Neutrophil (primary cell): ENCODE measurements around the gene RNF141.

Source experiments
- H3K27ac ChIP-seq: fragments of 200-600 bp; sonication (generic); 2 replicates; pipeline ENCODE4 v1.5.1; 2016; ENCODE audit warnings: mild to moderate bottlenecking, moderate library complexity
- H3K27me3 ChIP-seq: fragments of 200-600 bp; sonication (generic); 2 replicates; pipeline ENCODE4 v1.6.0; 2016; ENCODE audit warnings: mild to moderate bottlenecking
- H3K36me3 ChIP-seq: fragments of 200-600 bp; sonication (generic); 2 replicates; pipeline ENCODE4 v1.5.1; 2017
- H3K4me1 ChIP-seq, 2 experiments: fragments of 200-600 bp in 1 of 2; sonication (generic) in 1 of 2; 1 replicate in 1 of 2; 2 replicates in 1 of 2; pipeline versions ENCODE4 v1.5.1 to v1.6.1; 2013 to 2016; ENCODE audit warnings: low read depth in 1 of 2, low read length in 1 of 2, mild to moderate bottlenecking in 1 of 2, moderate library complexity in 1 of 2; ENCODE audit not compliant: control insufficient read depth in 1 of 2, insufficient read depth in 1 of 2
- H3K4me3 ChIP-seq, 2 experiments: fragments of 200-600 bp in 1 of 2; sonication (generic) in 1 of 2; 1 replicate in 1 of 2; 2 replicates in 1 of 2; pipeline ENCODE4 v1.5.1; 2013 to 2016; ENCODE audit warnings: low read depth in 1 of 2, low read length in 1 of 2, mild to moderate bottlenecking in 1 of 2, moderate library complexity in 1 of 2
- H3K9me3 ChIP-seq: fragments of 200-600 bp; sonication (generic); 2 replicates; pipeline ENCODE4 v1.5.1; 2016
- CTCF ChIP-seq: fragments of 200-600 bp; sonication (generic); IDR thresholded peaks from 2 replicates; pipeline ENCODE4 v1.5.1; 2016; ENCODE audit warnings: antibody characterized with exemption

The RNF141 gene

GRCh38 chr11:10518123-10518522 lies 22.9 kb downstream of the RNF141 start:
- no peak for TF ChIP-seq CTCF
- no peaks in the 10 kb centered on the region for H3K4me1 ChIP-seq
- H3K9me3 ChIP-seq = no peaks in the 10 kb centered on the region
- no peak overlapping the region for H3K27ac ChIP-seq
- H3K4me3 ChIP-seq = no peak overlapping the region
- H3K36me3 ChIP-seq = peaks cover 79% of the 10 kb centered on the region
- H3K27me3 ChIP-seq = no peaks in the 10 kb centered on the region

- Histone ChIP-seq H3K27me3 (no peaks in the 10 kb centered on the region), H3K4me3 (no peak overlapping the region), H3K4me1 (no peaks in the 10 kb centered on the region), H3K9me3 (no peaks in the 10 kb centered on the region), H3K36me3 (peaks cover 72% of the 10 kb centered on the region), H3K27ac (peak overlapping the region; percentile 49)
- no peak for TF ChIP-seq CTCF
These were observed 25.6 kb downstream of the RNF141 start for GRCh38 chr11:10515418-10515817.

GRCh38 chr11:10514709-10515108 lies 26.3 kb downstream of the RNF141 start:
- no peaks in the 10 kb centered on the region for H3K27me3 ChIP-seq
- H3K27ac ChIP-seq = no peak overlapping the region
- no peaks in the 10 kb centered on the region for H3K9me3 ChIP-seq
- no peak for TF ChIP-seq CTCF
- H3K4me3 ChIP-seq = no peak overlapping the region
- H3K36me3 ChIP-seq = peaks cover 65% of the 10 kb centered on the region
- no peaks in the 10 kb centered on the region for H3K4me1 ChIP-seq

- no peaks in the 10 kb centered on the region for H3K27me3 ChIP-seq
- H3K4me1 ChIP-seq = no peaks in the 10 kb centered on the region
- TF ChIP-seq CTCF = no peak
- H3K9me3 ChIP-seq = no peaks in the 10 kb centered on the region
- H3K27ac ChIP-seq = no peak overlapping the region
- H3K36me3 ChIP-seq = peaks cover 60% of the 10 kb centered on the region
- no peak overlapping the region for H3K4me3 ChIP-seq
These were observed 26.8 kb downstream of the RNF141 start for GRCh38 chr11:10514202-10514601.

GRCh38 chr11:10511181-10511621 lies 29.8 kb downstream of the RNF141 start:
- no peak for TF ChIP-seq CTCF
- no peaks in the 10 kb centered on the region for H3K27me3 ChIP-seq
- peaks cover 42% of the 10 kb centered on the region for H3K36me3 ChIP-seq
- H3K4me1 ChIP-seq = peaks cover 4 to 9% of the 10 kb centered on the region in 2 experiments
- H3K27ac ChIP-seq = no peak overlapping the region
- no peak overlapping the region for H3K4me3 ChIP-seq
- no peaks in the 10 kb centered on the region for H3K9me3 ChIP-seq

- H3K4me1 ChIP-seq = peaks cover 57 to 61% of the 10 kb centered on the region in 2 experiments
- no peak overlapping the region for H3K27ac ChIP-seq
- peak overlapping the region in 1 of 2 experiments; percentile 56 for H3K4me3 ChIP-seq
- H3K9me3 ChIP-seq = no peaks in the 10 kb centered on the region
- H3K27me3 ChIP-seq = no peaks in the 10 kb centered on the region
- TF ChIP-seq CTCF = no peak
- peaks cover 15% of the 10 kb centered on the region for H3K36me3 ChIP-seq
These were observed 35.0 kb downstream of the RNF141 start for GRCh38 chr11:10506008-10506370.
